Measurements from ENCODE around the gene MRPL24.

- TF ChIP-seq CTCF (IDR thresholded peaks at IDR 0.05) (no peak), POLR2A (IDR thresholded peaks at IDR 0.05) (no peak), EP300 (IDR thresholded peaks at IDR 0.05) (no peak)
Observed at GRCh38 chr1:156777573-156777972, 36.7 kb upstream of the MRPL24 start.
